DND-41 (cell line): ENCODE measurements around the gene CCDC66.

Experiments
- EZH2 ChIP-seq: IDR thresholded peaks from 3 replicates; pipeline ENCODE4 v1.6.1; 2012; ENCODE audit warnings: borderline replicate concordance, low read depth, mild to moderate bottlenecking, moderate library complexity, low read length, inconsistent platforms; ENCODE audit not compliant: severe bottlenecking
- TF ChIP-seq, protein P1 (sequence below): IDR thresholded peaks from 2 replicates; pipeline ENCODE4 v1.5.1; 2012; ENCODE audit warnings: borderline replicate concordance, low read length, moderate library complexity, mild to moderate bottlenecking; ENCODE audit not compliant: poor library complexity, severe bottlenecking; ENCODE audit errors: extremely low read depth

DNA sequence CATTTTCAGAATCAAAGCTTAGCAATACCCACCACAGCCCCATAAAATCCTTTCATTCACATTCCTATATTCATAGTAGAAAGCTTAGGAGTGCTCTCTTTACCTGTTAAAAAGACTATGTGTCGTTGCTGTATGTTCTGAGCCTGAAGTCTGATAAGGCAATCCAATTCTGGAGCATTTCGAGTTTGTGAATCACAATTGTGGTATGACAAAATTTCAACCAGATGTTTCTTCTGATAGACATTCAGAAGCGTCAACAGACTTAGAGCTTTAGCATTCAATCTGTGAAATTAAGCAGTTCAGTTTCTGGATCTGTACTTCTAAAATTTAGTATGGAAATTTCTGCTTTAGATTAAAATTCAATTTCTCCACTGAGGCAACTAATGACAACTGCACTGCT, 67.8 kb downstream of the CCDC66 start:
- TF ChIP-seq, protein P1, sequence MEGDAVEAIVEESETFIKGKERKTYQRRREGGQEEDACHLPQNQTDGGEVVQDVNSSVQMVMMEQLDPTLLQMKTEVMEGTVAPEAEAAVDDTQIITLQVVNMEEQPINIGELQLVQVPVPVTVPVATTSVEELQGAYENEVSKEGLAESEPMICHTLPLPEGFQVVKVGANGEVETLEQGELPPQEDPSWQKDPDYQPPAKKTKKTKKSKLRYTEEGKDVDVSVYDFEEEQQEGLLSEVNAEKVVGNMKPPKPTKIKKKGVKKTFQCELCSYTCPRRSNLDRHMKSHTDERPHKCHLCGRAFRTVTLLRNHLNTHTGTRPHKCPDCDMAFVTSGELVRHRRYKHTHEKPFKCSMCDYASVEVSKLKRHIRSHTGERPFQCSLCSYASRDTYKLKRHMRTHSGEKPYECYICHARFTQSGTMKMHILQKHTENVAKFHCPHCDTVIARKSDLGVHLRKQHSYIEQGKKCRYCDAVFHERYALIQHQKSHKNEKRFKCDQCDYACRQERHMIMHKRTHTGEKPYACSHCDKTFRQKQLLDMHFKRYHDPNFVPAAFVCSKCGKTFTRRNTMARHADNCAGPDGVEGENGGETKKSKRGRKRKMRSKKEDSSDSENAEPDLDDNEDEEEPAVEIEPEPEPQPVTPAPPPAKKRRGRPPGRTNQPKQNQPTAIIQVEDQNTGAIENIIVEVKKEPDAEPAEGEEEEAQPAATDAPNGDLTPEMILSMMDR: no peak
- TF ChIP-seq EZH2: no peak
